ENCODE measurements around the gene ATMIN.

Gene ATMIN

GRCh38 chr16:81040131-81040530 lies 4.5 kb downstream of the ATMIN start:
- no peak overlapping the region for H3K4me3 ChIP-seq (ENCODE audit: low read depth, low read length)
- peaks cover 72% of the 10 kb centered on the region for H3K36me3 ChIP-seq (ENCODE audit: control insufficient read depth, insufficient read depth, low read length)
- no peak overlapping the region for H3K9ac ChIP-seq (ENCODE audit: low read depth, low read length)
- H3K9me3 ChIP-seq (ENCODE audit: control insufficient read depth, insufficient read depth, low read length) = no peaks in the 10 kb centered on the region
- 0 out of 2 replicates have a peak, but pooled peaks cover 9% of the 10 kb centered on the region for H3K4me1 ChIP-seq (ENCODE audit: control insufficient read depth, insufficient read depth, low read length)
- no peak overlapping the region for H3K27ac ChIP-seq (ENCODE audit: low read depth, low read length)
- no peaks in the 10 kb centered on the region for H3K27me3 ChIP-seq (ENCODE audit: control insufficient read depth, insufficient read depth, low read length)

GRCh38 chr16:81040842-81041241 lies 5.2 kb downstream of the ATMIN start:
- Histone ChIP-seq H3K4me1 (ENCODE audit: control insufficient read depth, insufficient read depth, low read length) (0 out of 2 replicates have a peak, but pooled peaks cover 9% of the 10 kb centered on the region), H3K9me3 (ENCODE audit: control insufficient read depth, insufficient read depth, low read length) (no peaks in the 10 kb centered on the region), H3K36me3 (ENCODE audit: control insufficient read depth, insufficient read depth, low read length) (peaks cover 79% of the 10 kb centered on the region), H3K9ac (ENCODE audit: low read depth, low read length) (no peak overlapping the region), H3K4me3 (ENCODE audit: low read depth, low read length) (no peak overlapping the region), H3K27ac (ENCODE audit: low read depth, low read length) (no peak overlapping the region), H3K27me3 (ENCODE audit: control insufficient read depth, insufficient read depth, low read length) (no peaks in the 10 kb centered on the region)

- Histone ChIP-seq H3K9ac (ENCODE audit: low read depth, low read length) (no peak overlapping the region), H3K36me3 (ENCODE audit: control insufficient read depth, insufficient read depth, low read length) (peaks cover 85% of the 10 kb centered on the region), H3K4me1 (ENCODE audit: control insufficient read depth, insufficient read depth, low read length) (0 out of 2 replicates have a peak, but pooled peaks cover 7% of the 10 kb centered on the region), H3K27ac (ENCODE audit: low read depth, low read length) (no peak overlapping the region), H3K4me3 (ENCODE audit: low read depth, low read length) (no peak overlapping the region), H3K27me3 (ENCODE audit: control insufficient read depth, insufficient read depth, low read length) (no peaks in the 10 kb centered on the region), H3K9me3 (ENCODE audit: control insufficient read depth, insufficient read depth, low read length) (no peaks in the 10 kb centered on the region)
Measured at GRCh38 chr16:81041696-81042095, 6.1 kb downstream of the ATMIN start.

GRCh38 chr16:81042821-81043220 lies 7.2 kb downstream of the ATMIN start:
- H3K27ac ChIP-seq (ENCODE audit: low read depth, low read length) = no peak overlapping the region
- H3K4me1 ChIP-seq (ENCODE audit: control insufficient read depth, insufficient read depth, low read length) = no peaks in the 10 kb centered on the region
- no peak overlapping the region for H3K4me3 ChIP-seq (ENCODE audit: low read depth, low read length)
- H3K9me3 ChIP-seq (ENCODE audit: control insufficient read depth, insufficient read depth, low read length) = no peaks in the 10 kb centered on the region
- no peaks in the 10 kb centered on the region for H3K27me3 ChIP-seq (ENCODE audit: control insufficient read depth, insufficient read depth, low read length)
- no peak overlapping the region for H3K9ac ChIP-seq (ENCODE audit: low read depth, low read length)
- peaks cover 83% of the 10 kb centered on the region for H3K36me3 ChIP-seq (ENCODE audit: control insufficient read depth, insufficient read depth, low read length)

- H3K9me3 ChIP-seq (ENCODE audit: control insufficient read depth, insufficient read depth, low read length) = no peaks in the 10 kb centered on the region
- no peak overlapping the region for H3K9ac ChIP-seq (ENCODE audit: low read depth, low read length)
- H3K27ac ChIP-seq (ENCODE audit: low read depth, low read length) = no peak overlapping the region
- no peak overlapping the region for H3K4me3 ChIP-seq (ENCODE audit: low read depth, low read length)
- no peaks in the 10 kb centered on the region for H3K4me1 ChIP-seq (ENCODE audit: control insufficient read depth, insufficient read depth, low read length)
- no peaks in the 10 kb centered on the region for H3K27me3 ChIP-seq (ENCODE audit: control insufficient read depth, insufficient read depth, low read length)
- no peaks in the 10 kb centered on the region for H3K36me3 ChIP-seq (ENCODE audit: control insufficient read depth, insufficient read depth, low read length)
Measured at GRCh38 chr16:81053761-81054160, 18.1 kb downstream of the ATMIN start.

- H3K27me3 ChIP-seq (ENCODE audit: control insufficient read depth, insufficient read depth, low read length) = no peaks in the 10 kb centered on the region
- no peak overlapping the region for H3K9ac ChIP-seq (ENCODE audit: low read depth, low read length)
Measured at GRCh38 chr16:81060576-81061306, 25.1 kb downstream of the ATMIN start.

GRCh38 chr16:81061307-81061640 lies 25.6 kb downstream of the ATMIN start:
- Histone ChIP-seq H3K4me1 (ENCODE audit: control insufficient read depth, insufficient read depth, low read length) (peaks cover 12% of the 10 kb centered on the region), H3K27me3 (ENCODE audit: control insufficient read depth, insufficient read depth, low read length) (no peaks in the 10 kb centered on the region), H3K36me3 (ENCODE audit: control insufficient read depth, insufficient read depth, low read length) (no peaks in the 10 kb centered on the region), H3K9ac (ENCODE audit: low read depth, low read length) (no peak overlapping the region), H3K27ac (ENCODE audit: low read depth, low read length) (no peak overlapping the region), H3K9me3 (ENCODE audit: control insufficient read depth, insufficient read depth, low read length) (no peaks in the 10 kb centered on the region), H3K4me3 (ENCODE audit: low read depth, low read length) (no peak overlapping the region)

More at GRCh38 chr16:81060576-81061306, 25.1 kb downstream of the ATMIN start:
- H3K27ac ChIP-seq (ENCODE audit: low read depth, low read length) = no peak overlapping the region
- no peaks in the 10 kb centered on the region for H3K9me3 ChIP-seq (ENCODE audit: control insufficient read depth, insufficient read depth, low read length)
- H3K4me1 ChIP-seq (ENCODE audit: control insufficient read depth, insufficient read depth, low read length) = peaks cover 12% of the 10 kb centered on the region
- H3K36me3 ChIP-seq (ENCODE audit: control insufficient read depth, insufficient read depth, low read length) = no peaks in the 10 kb centered on the region
- H3K4me3 ChIP-seq (ENCODE audit: low read depth, low read length) = no peak overlapping the region

GRCh38 chr16:81061871-81062608 lies 26.4 kb downstream of the ATMIN start:
- no peaks in the 10 kb centered on the region for H3K27me3 ChIP-seq (ENCODE audit: control insufficient read depth, insufficient read depth, low read length)
- no peaks in the 10 kb centered on the region for H3K36me3 ChIP-seq (ENCODE audit: control insufficient read depth, insufficient read depth, low read length)
- peaks cover 12% of the 10 kb centered on the region for H3K4me1 ChIP-seq (ENCODE audit: control insufficient read depth, insufficient read depth, low read length)
- no peak overlapping the region for H3K9ac ChIP-seq (ENCODE audit: low read depth, low read length)
- H3K9me3 ChIP-seq (ENCODE audit: control insufficient read depth, insufficient read depth, low read length) = no peaks in the 10 kb centered on the region
- H3K27ac ChIP-seq (ENCODE audit: low read depth, low read length) = no peak overlapping the region
- no peak overlapping the region for H3K4me3 ChIP-seq (ENCODE audit: low read depth, low read length)

GRCh38 chr16:81066681-81067080 lies 31.0 kb downstream of the ATMIN start:
- 0 out of 2 replicates have a peak, but pooled peaks cover 3% of the 10 kb centered on the region for H3K4me1 ChIP-seq (ENCODE audit: control insufficient read depth, insufficient read depth, low read length)
- H3K36me3 ChIP-seq (ENCODE audit: control insufficient read depth, insufficient read depth, low read length) = no peaks in the 10 kb centered on the region
- H3K27me3 ChIP-seq (ENCODE audit: control insufficient read depth, insufficient read depth, low read length) = no peaks in the 10 kb centered on the region
- no peak overlapping the region for H3K9ac ChIP-seq (ENCODE audit: low read depth, low read length)
- no peak overlapping the region for H3K27ac ChIP-seq (ENCODE audit: low read depth, low read length)
- no peak overlapping the region for H3K4me3 ChIP-seq (ENCODE audit: low read depth, low read length)
- no peaks in the 10 kb centered on the region for H3K9me3 ChIP-seq (ENCODE audit: control insufficient read depth, insufficient read depth, low read length)

GRCh38 chr16:81067166-81067565 lies 31.5 kb downstream of the ATMIN start:
- H3K9me3 ChIP-seq (ENCODE audit: control insufficient read depth, insufficient read depth, low read length) = no peaks in the 10 kb centered on the region
- no peak overlapping the region for H3K4me3 ChIP-seq (ENCODE audit: low read depth, low read length)
- H3K36me3 ChIP-seq (ENCODE audit: control insufficient read depth, insufficient read depth, low read length) = no peaks in the 10 kb centered on the region
- no peaks in the 10 kb centered on the region for H3K27me3 ChIP-seq (ENCODE audit: control insufficient read depth, insufficient read depth, low read length)
- 0 out of 2 replicates have a peak, but pooled peaks cover 3% of the 10 kb centered on the region for H3K4me1 ChIP-seq (ENCODE audit: control insufficient read depth, insufficient read depth, low read length)
- H3K9ac ChIP-seq (ENCODE audit: low read depth, low read length) = no peak overlapping the region
- no peak overlapping the region for H3K27ac ChIP-seq (ENCODE audit: low read depth, low read length)

GRCh38 chr16:81069063-81069462 lies 33.4 kb downstream of the ATMIN start:
- H3K4me1 ChIP-seq (ENCODE audit: control insufficient read depth, insufficient read depth, low read length) = peaks cover 8% of the 10 kb centered on the region; the same call in 1 of the 2 replicates
- no peak overlapping the region for H3K4me3 ChIP-seq (ENCODE audit: low read depth, low read length)
- no peaks in the 10 kb centered on the region for H3K9me3 ChIP-seq (ENCODE audit: control insufficient read depth, insufficient read depth, low read length)
- H3K27ac ChIP-seq (ENCODE audit: low read depth, low read length) = no peak overlapping the region
- no peak overlapping the region for H3K9ac ChIP-seq (ENCODE audit: low read depth, low read length)
- no peaks in the 10 kb centered on the region for H3K36me3 ChIP-seq (ENCODE audit: control insufficient read depth, insufficient read depth, low read length)
- no peaks in the 10 kb centered on the region for H3K27me3 ChIP-seq (ENCODE audit: control insufficient read depth, insufficient read depth, low read length)

Measured in HUES48 (cell line).